ENCODE results near the gene ZNF260. TPM values are rescaled to one million over a fixed set of nuclear protein-coding genes. Genes with fewer than 3 reads are reported as not detected.

The ZNF260 gene
- total and polyA plus RNA-seq, 2 of the 13 experiments (the other 11 are each of a cell fraction or from before 2014, with no cell fraction given) = 2.8 to 10.5 TPM

- peak; percentile 43 for TF ChIP-seq UBTF (CRISPR knock-in tag; IDR thresholded peaks at IDR 0.05)
- peak; percentile 12 for TF ChIP-seq GATAD2A (CRISPR knock-in tag; IDR thresholded peaks at IDR 0.05)
- TF ChIP-seq RAD21 (CRISPR knock-in tag; IDR thresholded peaks at IDR 0.05) = no peak; the same call in 1 of the 2 replicates
- no peak for TF ChIP-seq EHMT2 (IDR thresholded peaks at IDR 0.05; ENCODE audit: borderline replicate concordance, low read depth, low read length)
- no peak for TF ChIP-seq ZNF761 (CRISPR knock-in tag; conservative IDR thresholded peaks at IDR 0.05)
- TF ChIP-seq SMAD1 (CRISPR knock-in tag; IDR thresholded peaks at IDR 0.05; ENCODE audit: borderline replicate concordance, low read depth) = no peak
- TF ChIP-seq NFE2L1 (CRISPR knock-in tag; IDR thresholded peaks at IDR 0.05; ENCODE audit: borderline replicate concordance) = 0 out of 2 replicates have a peak, but pooled peaks have one; percentile 29
- TF ChIP-seq ATF3 (CRISPR knock-in tag; IDR thresholded peaks at IDR 0.05) = no peak
- no peak; the same call in 1 of the 2 replicates for TF ChIP-seq SP140L (CRISPR knock-in tag; IDR thresholded peaks at IDR 0.05; ENCODE audit: borderline replicate concordance)
- TF ChIP-seq HMGXB4 (CRISPR knock-in tag; IDR thresholded peaks at IDR 0.05; ENCODE audit: borderline replicate concordance in 1 of 2, low read depth in 1 of 2) = peak in 1 of 2 experiments; percentile 45; a peak in 3 of 4 replicates
- TF ChIP-seq ZNF547 (CRISPR knock-in tag; IDR thresholded peaks at IDR 0.05) = peak; percentile 91
- no peak; the same call in 1 of the 2 replicates for TF ChIP-seq CENPT (CRISPR knock-in tag; IDR thresholded peaks at IDR 0.05; ENCODE audit: low read depth)
- no peak for TF ChIP-seq ZNF776 (CRISPR knock-in tag; IDR thresholded peaks at IDR 0.05)
- TF ChIP-seq PHF5A (CRISPR knock-in tag; IDR thresholded peaks at IDR 0.05; ENCODE audit: low read depth, unreplicated experiment) = peak; percentile 55
- TF ChIP-seq TEAD2 (CRISPR knock-in tag; IDR thresholded peaks at IDR 0.05) = no peak
- no peak for TF ChIP-seq ZNF282 (IDR thresholded peaks at IDR 0.05; ENCODE audit: partially characterized antibody)
- no peak; the same call in 1 of the 2 replicates for TF ChIP-seq ZNF841 (CRISPR knock-in tag; IDR thresholded peaks at IDR 0.05; ENCODE audit: borderline replicate concordance)
- TF ChIP-seq PLRG1 (conservative IDR thresholded peaks at IDR 0.05) = no peak
- TF ChIP-seq ZNF343 (CRISPR knock-in tag; IDR thresholded peaks at IDR 0.05) = peak; percentile 67; the same call in 1 of the 2 replicates
- no peak for TF ChIP-seq NONO (IDR thresholded peaks at IDR 0.05)
- TF ChIP-seq NONO (CRISPR knock-in tag; conservative IDR thresholded peaks at IDR 0.05) = peak; percentile 18; the same call in 1 of the 2 replicates
- TF ChIP-seq CCDC6 (CRISPR knock-in tag; IDR thresholded peaks at IDR 0.05) = peak; percentile 45
- TF ChIP-seq ZNF512 (CRISPR knock-in tag; IDR thresholded peaks at IDR 0.05) = no peak
- no peak for TF ChIP-seq RAD51 (IDR thresholded peaks at IDR 0.05; ENCODE audit: borderline replicate concordance)
- 0 out of 2 replicates have a peak, but pooled peaks have one; percentile 29 for TF ChIP-seq ZNF180 (CRISPR knock-in tag; IDR thresholded peaks at IDR 0.05; ENCODE audit: borderline replicate concordance, low read depth)
Observed at GRCh38 chr19:36489118-36489919, 38.8 kb downstream of the ZNF260 start, which contains the start of gene ZNF566 (continued).

All from HepG2 (cell line).